K562 (cell line): ENCODE results near the gene SUPT3H. TPM values are rescaled to one million over a fixed set of nuclear protein-coding genes. Genes with fewer than 3 reads are reported as not detected.

ENCODE experiments used
- ATAC-seq: fragments of 200-7000 bp; cut with Tn5 transposase; 3 replicates; pipeline ENCODE4 v1.9.1; 2020; ENCODE audit warnings: moderate library complexity
- BruUV-seq: library from RNA; stranded (reverse); fragments of 400-500 nt; replicated peaks from 2 replicates; lab custom pipeline; 2021; lab: Mats Ljungman, UMichigan
- CTCF ChIA-PET: fragments of 300-600 bp; formaldehyde crosslinking; extraction: SDS; loops from one replicate; lab custom pipeline; 2021; ENCODE audit warnings: low intra/inter-chr PET ratio; lab: Yijun Ruan, JAX
- POLR2A ChIA-PET: fragments of 300-600, 350-650 bp; sonication (Branson Sonifier 250); formaldehyde crosslinking; extraction: SDS; loops from one replicate; lab custom pipeline; 2021; ENCODE audit warnings: antibody characterized with exemption, inconsistent platforms; lab: Yijun Ruan, JAX
- DNase-seq, 4 experiments: peaks; one replicate each; pipeline versions ENCODE4 v3.0.0 to v3.0.0-alpha.2; 2011 to 2018; ENCODE audit warnings: low spot score in 3 of 4, mixed read lengths in 3 of 4; ENCODE audit errors: extremely low read depth in 1 of 4
- FAIRE-seq: peaks from 2 replicates; lab custom pipeline; 2011; peaks lifted over from hg19 to GRCh38; lab: Jason Lieb, UNC
- H2AFZ ChIP-seq: 2 replicates; pipeline ENCODE4 v1.6.0; 2011; ENCODE audit warnings: low read depth, low read length, control low read depth, inconsistent platforms
- H3K27ac ChIP-seq: fragments of 200-600 bp; 3 replicates; pipeline ENCODE4 v1.8.0; 2011; ENCODE audit warnings: low read depth, mild to moderate bottlenecking, control low read depth, inconsistent platforms, low read length, moderate library complexity, mixed read lengths; ENCODE audit errors: extremely low read depth
- H3K27me3 ChIP-seq, 2 experiments: fragments of 300-600 bp in 1 of 2; 2 replicates in 1 of 2; 3 replicates in 1 of 2; pipeline versions ENCODE4 v1.6.0 to v1.8.0; 2011; ENCODE audit warnings: inconsistent platforms in 2 of 2, low read length in 2 of 2, mild to moderate bottlenecking in 1 of 2, mixed read lengths in 1 of 2, moderate library complexity in 1 of 2; ENCODE audit not compliant: control insufficient read depth in 2 of 2, insufficient read depth in 2 of 2
- H3K36me3 ChIP-seq: fragments of 300-600 bp; 3 replicates; pipeline ENCODE4 v1.8.0; 2011; ENCODE audit warnings: mild to moderate bottlenecking, low read length, inconsistent platforms; ENCODE audit not compliant: control insufficient read depth, insufficient read depth
- H3K4me1 ChIP-seq, 2 experiments: fragments of 200-600 bp in 1 of 2; replicated peaks in 1 of 2; 2 replicates in 1 of 2; 3 replicates in 1 of 2; pipeline versions ENCODE4 v1.5.1 to v1.8.0; 2011; ENCODE audit warnings: inconsistent platforms in 2 of 2, low read length in 2 of 2, mild to moderate bottlenecking in 1 of 2, mixed read lengths in 1 of 2, moderate library complexity in 1 of 2; ENCODE audit not compliant: control insufficient read depth in 2 of 2, insufficient read depth in 2 of 2
- H3K4me2 ChIP-seq: 2 replicates; pipeline ENCODE4 v1.6.1; 2011; ENCODE audit warnings: low read length, control low read depth, inconsistent platforms, mixed read lengths; ENCODE audit not compliant: insufficient read depth
- H3K4me3 ChIP-seq: fragments of 200-600 bp; sonication (generic), shearing (Covaris generic); 2 replicates; pipeline ENCODE4 v1.5.1; 2016; ENCODE audit warnings: control low read depth, inconsistent platforms
- H3K79me2 ChIP-seq: fragments of 200-600 bp; 3 replicates; pipeline ENCODE4 v1.8.0; 2011; ENCODE audit warnings: low read length, inconsistent platforms; ENCODE audit not compliant: control insufficient read depth, insufficient read depth
- H3K9ac ChIP-seq, 2 experiments: 2 replicates each; pipeline versions ENCODE4 v1.6.0 to v1.6.1; 2011; ENCODE audit warnings: low read depth in 2 of 2, low read length in 2 of 2, control low read depth in 1 of 2, inconsistent platforms in 1 of 2, mild to moderate bottlenecking in 1 of 2, mixed read lengths in 1 of 2; ENCODE audit not compliant: insufficient read depth in 1 of 2
- H3K9me1 ChIP-seq: one replicate; pipeline ENCODE4 v1.6.0; 2011; ENCODE audit warnings: inconsistent platforms, mild to moderate bottlenecking, low read length, moderate library complexity; ENCODE audit not compliant: control insufficient read depth, insufficient read depth
- H3K9me3 ChIP-seq: replicated peaks from 2 replicates; pipeline ENCODE4 v1.5.1; 2011; ENCODE audit warnings: low read depth, low read length, inconsistent platforms; ENCODE audit not compliant: control insufficient read depth, insufficient read depth
- H4K20me1 ChIP-seq: replicated peaks from 2 replicates; pipeline ENCODE4 v1.6.1; 2011; ENCODE audit warnings: low read length, inconsistent platforms, mixed read lengths; ENCODE audit not compliant: control insufficient read depth, insufficient read depth
- BCOR ChIP-seq: fragments of 450-650 bp; IDR thresholded peaks from 2 replicates; pipeline ENCODE4 v1.6.1; 2016
- BRD9 ChIP-seq: fragments of 450-650 bp; IDR thresholded peaks from 2 replicates; pipeline ENCODE4 v1.6.1; 2018; ENCODE audit warnings: low read depth; ENCODE audit not compliant: partially characterized antibody
- ETS2 ChIP-seq: IDR thresholded peaks from 2 replicates; pipeline ENCODE4 v1.6.1; 2016; ENCODE audit warnings: borderline replicate concordance, missing genetic modification characterization, mild to moderate bottlenecking, moderate library complexity, missing compliant biosample characterization; ENCODE audit not compliant: poor library complexity, severe bottlenecking
- LARP7 ChIP-seq: fragments of 450-650 bp; IDR thresholded peaks from 2 replicates; pipeline ENCODE4 v1.6.1; 2016
- MTF1 ChIP-seq: fragments of 250-450 bp; sonication (Bioruptor Pico); IDR thresholded peaks from 2 replicates; pipeline ENCODE4 v1.9.0; 2021; ENCODE audit warnings: moderate library complexity, mild to moderate bottlenecking, inconsistent platforms, borderline replicate concordance
- NUFIP1 ChIP-seq: fragments of 450-650 bp; IDR thresholded peaks from 2 replicates; pipeline ENCODE4 v1.6.1; 2018; ENCODE audit not compliant: partially characterized antibody
- SOX6 ChIP-seq: fragments of 450-650 bp; IDR thresholded peaks from 2 replicates; pipeline ENCODE4 v1.6.1; 2014; ENCODE audit warnings: mild to moderate bottlenecking
- ZNF12 ChIP-seq: sonication (generic); formaldehyde crosslinking; IDR thresholded peaks from 2 replicates; pipeline ENCODE4 v1.4.0; 2020; ENCODE audit warnings: mild to moderate bottlenecking, missing genetic modification reagents
- ZNF41 ChIP-seq: fragments of 250-450 bp; sonication (Bioruptor Pico); conservative IDR thresholded peaks from 2 replicates; pipeline ENCODE4 v1.4.0; 2020; ENCODE audit warnings: mild to moderate bottlenecking
- WGBS: fragments of 100-300 bp; shearing (Covaris generic); methylation state at CpG from one replicate; pipeline ENCODE4 v1.1.6; 2016; ENCODE audit warnings: low coverage, mixed read lengths; ENCODE audit not compliant: insufficient coverage; ENCODE audit errors: missing lambda C conversion rate; 5-methylcytosine and 5-hydroxymethylcytosine counted together
- in situ Hi-C: fragments of 300-500 bp; cut with MboI; formaldehyde crosslinking; loops from 4 replicates; pipeline ENCODE4 v1.15.0; 2018; ENCODE audit warnings: inconsistent platforms, mixed read lengths
- intact Hi-C: fragments of 100-400 bp; cut with micrococcal nuclease; formaldehyde crosslinking; loops from 2 replicates; pipeline ENCODE4 v1.14.2; 2022
- polyA plus RNA-seq, 8 experiments: library from polyadenylated mRNA; depleted of rRNA in 4 of 8; stranded (reverse) in 5 of 8; unstranded in 3 of 8; fragments of >200 nt; fragmentation: Nextera tagmentation in 2 of 8; fragmentation: Illumina TruSeq in 1 of 8; extraction: Ambion mirVana in 2 of 8; extraction: Trizol in 1 of 8; gene quantifications; 2 replicates each; pipeline versions ENCODE4 v1.2.1 to v1.2.3, GENCODE V29; 2011 to 2014; ENCODE audit warnings: inconsistent platforms in 1 of 8, missing spikeins in 1 of 8
- total RNA-seq, 7 experiments: library from RNA; depleted of rRNA in 6 of 7; stranded (reverse); fragments of >200 nt in 6 of 7; fragmentation: Illumina TruSeq in 2 of 7; extraction: Trizol in 2 of 7; gene quantifications; 2 replicates each; pipeline versions ENCODE4 v1.2.1 to v1.2.3, GENCODE V29; 2011 to 2021; ENCODE audit warnings: low replicate concordance in 1 of 7
- TF ChIP-seq, protein P1 (sequence below): fragments of 450-650 bp; formaldehyde crosslinking; conservative IDR thresholded peaks from 2 replicates; pipeline ENCODE4 v1.4.0; 2022; ENCODE audit warnings: mild to moderate bottlenecking, missing genetic modification characterization
- TF ChIP-seq, protein P2 (sequence below): fragments of 450-650 bp; conservative IDR thresholded peaks from 2 replicates; pipeline ENCODE4 v1.6.1; 2016; ENCODE audit warnings: missing genetic modification characterization, low read depth, mild to moderate bottlenecking, control low read depth, missing compliant biosample characterization
- TF ChIP-seq, protein P3 (sequence below), 2 experiments: fragments of 450-650 bp in 1 of 2; sonication (generic) in 1 of 2; formaldehyde crosslinking in 1 of 2; IDR thresholded peaks in 1 of 2; conservative IDR thresholded peaks in 1 of 2; 2 replicates each; pipeline versions ENCODE4 v1.6.1 to v1.8.1; 2016 to 2023; ENCODE audit warnings: mild to moderate bottlenecking in 2 of 2, moderate library complexity in 2 of 2, inconsistent platforms in 1 of 2, missing genetic modification reagents in 1 of 2
- TF ChIP-seq, protein P4 (sequence below): fragments of 150-350 bp; conservative IDR thresholded peaks from 2 replicates; pipeline ENCODE4 v1.6.1; 2014; ENCODE audit warnings: low read length
- TF ChIP-seq, protein P5 (sequence below): sonication (generic); formaldehyde crosslinking; IDR thresholded peaks from 2 replicates; pipeline ENCODE4 v1.8.0; 2023; ENCODE audit warnings: mild to moderate bottlenecking, missing genetic modification reagents

Gene SUPT3H
- total and polyA plus RNA-seq, 9 of the 15 experiments (the other 6 are each of a cell fraction or from before 2014, with no cell fraction given) = 7.2 to 16.3 (median 11.9) TPM

DNA sequence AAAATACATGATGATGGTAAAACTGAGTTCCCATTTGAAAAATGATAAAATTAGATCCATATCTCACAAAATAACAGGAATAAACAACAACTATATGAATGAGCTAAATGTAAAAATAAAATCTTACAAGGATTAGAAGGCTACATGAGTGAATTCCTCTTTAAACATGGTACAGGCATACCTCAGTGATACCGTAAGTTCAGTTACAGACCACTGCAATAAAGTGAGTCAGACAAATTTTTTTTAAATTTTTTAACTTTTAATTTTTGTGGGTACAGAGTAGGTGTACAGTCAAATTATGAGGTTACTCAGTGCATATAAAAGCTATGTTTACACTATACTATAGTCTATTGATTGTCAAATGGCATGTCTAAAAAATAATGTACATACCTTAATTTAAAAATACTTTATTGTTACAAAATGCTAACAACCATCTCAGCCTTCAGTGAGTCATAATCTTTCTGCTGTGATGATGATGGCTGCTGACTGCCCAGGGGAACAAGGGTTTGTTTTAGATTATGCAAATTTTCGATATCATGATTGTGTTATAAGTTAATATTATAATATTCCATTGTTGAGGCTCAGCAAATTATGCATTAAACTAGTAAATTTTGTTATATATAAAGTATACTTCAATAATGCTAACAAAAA, 272.4 kb downstream of the SUPT3H start:
- no peaks in the 10 kb centered on the region for H3K27me3 ChIP-seq
- no peaks in the 10 kb centered on the region for H3K4me1 ChIP-seq
- no peaks in the 10 kb centered on the region for H4K20me1 ChIP-seq
- H3K4me3 ChIP-seq = no peak overlapping the region
- H3K27ac ChIP-seq = no peak overlapping the region
- no peaks in the 10 kb centered on the region for H3K9me3 ChIP-seq
- H3K9ac ChIP-seq = no peak overlapping the region
- DNase-seq (no peak), FAIRE-seq (no peak), ATAC-seq (no peak)
- H3K4me2 ChIP-seq = no peak overlapping the region
- ChIA-PET CTCF (no interaction called here), POLR2A (interaction anchor here (0.6 kb wide), 1 partner anchor 11 kb away, joined by 4 read pairs; no protein-coding TSS in a partner anchor)
- intact Hi-C loops (no loop called here), in situ Hi-C loops (no loop called here)
- H3K79me2 ChIP-seq = no peaks in the 10 kb centered on the region
- no peaks in the 10 kb centered on the region for H3K9me1 ChIP-seq
- no TSS peak for BruUV-seq
- H3K36me3 ChIP-seq = no peaks in the 10 kb centered on the region
- 57% methylated on average over 2 of the region's 2 CpGs for WGBS
- no peak overlapping the region for H2AFZ ChIP-seq
- no peak for TF ChIP-seq ETS2 (tag)
- TF ChIP-seq, protein P1, sequence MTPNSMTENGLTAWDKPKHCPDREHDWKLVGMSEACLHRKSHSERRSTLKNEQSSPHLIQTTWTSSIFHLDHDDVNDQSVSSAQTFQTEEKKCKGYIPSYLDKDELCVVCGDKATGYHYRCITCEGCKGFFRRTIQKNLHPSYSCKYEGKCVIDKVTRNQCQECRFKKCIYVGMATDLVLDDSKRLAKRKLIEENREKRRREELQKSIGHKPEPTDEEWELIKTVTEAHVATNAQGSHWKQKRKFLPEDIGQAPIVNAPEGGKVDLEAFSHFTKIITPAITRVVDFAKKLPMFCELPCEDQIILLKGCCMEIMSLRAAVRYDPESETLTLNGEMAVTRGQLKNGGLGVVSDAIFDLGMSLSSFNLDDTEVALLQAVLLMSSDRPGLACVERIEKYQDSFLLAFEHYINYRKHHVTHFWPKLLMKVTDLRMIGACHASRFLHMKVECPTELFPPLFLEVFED = no peak
- TF ChIP-seq, protein P2, sequence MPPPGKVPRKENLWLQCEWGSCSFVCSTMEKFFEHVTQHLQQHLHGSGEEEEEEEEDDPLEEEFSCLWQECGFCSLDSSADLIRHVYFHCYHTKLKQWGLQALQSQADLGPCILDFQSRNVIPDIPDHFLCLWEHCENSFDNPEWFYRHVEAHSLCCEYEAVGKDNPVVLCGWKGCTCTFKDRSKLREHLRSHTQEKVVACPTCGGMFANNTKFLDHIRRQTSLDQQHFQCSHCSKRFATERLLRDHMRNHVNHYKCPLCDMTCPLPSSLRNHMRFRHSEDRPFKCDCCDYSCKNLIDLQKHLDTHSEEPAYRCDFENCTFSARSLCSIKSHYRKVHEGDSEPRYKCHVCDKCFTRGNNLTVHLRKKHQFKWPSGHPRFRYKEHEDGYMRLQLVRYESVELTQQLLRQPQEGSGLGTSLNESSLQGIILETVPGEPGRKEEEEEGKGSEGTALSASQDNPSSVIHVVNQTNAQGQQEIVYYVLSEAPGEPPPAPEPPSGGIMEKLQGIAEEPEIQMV (tag) = no peak
- TF ChIP-seq NUFIP1 = no peak
- no peak for TF ChIP-seq BRD9
- TF ChIP-seq, protein P3, sequence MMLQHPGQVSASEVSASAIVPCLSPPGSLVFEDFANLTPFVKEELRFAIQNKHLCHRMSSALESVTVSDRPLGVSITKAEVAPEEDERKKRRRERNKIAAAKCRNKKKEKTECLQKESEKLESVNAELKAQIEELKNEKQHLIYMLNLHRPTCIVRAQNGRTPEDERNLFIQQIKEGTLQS (IDR thresholded peaks at IDR 0.05) = no peak
- TF ChIP-seq, protein P3 (CRISPR knock-in tag; conservative IDR thresholded peaks at IDR 0.05) = no peak
- TF ChIP-seq BCOR = no peak
- TF ChIP-seq, protein P4, sequence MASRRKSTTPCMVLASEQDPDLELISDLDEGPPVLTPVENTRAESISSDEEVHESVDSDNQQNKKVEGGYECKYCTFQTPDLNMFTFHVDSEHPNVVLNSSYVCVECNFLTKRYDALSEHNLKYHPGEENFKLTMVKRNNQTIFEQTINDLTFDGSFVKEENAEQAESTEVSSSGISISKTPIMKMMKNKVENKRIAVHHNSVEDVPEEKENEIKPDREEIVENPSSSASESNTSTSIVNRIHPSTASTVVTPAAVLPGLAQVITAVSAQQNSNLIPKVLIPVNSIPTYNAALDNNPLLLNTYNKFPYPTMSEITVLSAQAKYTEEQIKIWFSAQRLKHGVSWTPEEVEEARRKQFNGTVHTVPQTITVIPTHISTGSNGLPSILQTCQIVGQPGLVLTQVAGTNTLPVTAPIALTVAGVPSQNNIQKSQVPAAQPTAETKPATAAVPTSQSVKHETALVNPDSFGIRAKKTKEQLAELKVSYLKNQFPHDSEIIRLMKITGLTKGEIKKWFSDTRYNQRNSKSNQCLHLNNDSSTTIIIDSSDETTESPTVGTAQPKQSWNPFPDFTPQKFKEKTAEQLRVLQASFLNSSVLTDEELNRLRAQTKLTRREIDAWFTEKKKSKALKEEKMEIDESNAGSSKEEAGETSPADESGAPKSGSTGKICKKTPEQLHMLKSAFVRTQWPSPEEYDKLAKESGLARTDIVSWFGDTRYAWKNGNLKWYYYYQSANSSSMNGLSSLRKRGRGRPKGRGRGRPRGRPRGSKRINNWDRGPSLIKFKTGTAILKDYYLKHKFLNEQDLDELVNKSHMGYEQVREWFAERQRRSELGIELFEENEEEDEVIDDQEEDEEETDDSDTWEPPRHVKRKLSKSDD = no peak
- TF ChIP-seq MTF1 (CRISPR knock-in tag) = no peak
- no peak for TF ChIP-seq ZNF41 (CRISPR knock-in tag)
- no peak for TF ChIP-seq SOX6
- TF ChIP-seq LARP7 = no peak
- TF ChIP-seq, protein P5, sequence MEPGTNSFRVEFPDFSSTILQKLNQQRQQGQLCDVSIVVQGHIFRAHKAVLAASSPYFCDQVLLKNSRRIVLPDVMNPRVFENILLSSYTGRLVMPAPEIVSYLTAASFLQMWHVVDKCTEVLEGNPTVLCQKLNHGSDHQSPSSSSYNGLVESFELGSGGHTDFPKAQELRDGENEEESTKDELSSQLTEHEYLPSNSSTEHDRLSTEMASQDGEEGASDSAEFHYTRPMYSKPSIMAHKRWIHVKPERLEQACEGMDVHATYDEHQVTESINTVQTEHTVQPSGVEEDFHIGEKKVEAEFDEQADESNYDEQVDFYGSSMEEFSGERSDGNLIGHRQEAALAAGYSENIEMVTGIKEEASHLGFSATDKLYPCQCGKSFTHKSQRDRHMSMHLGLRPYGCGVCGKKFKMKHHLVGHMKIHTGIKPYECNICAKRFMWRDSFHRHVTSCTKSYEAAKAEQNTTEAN (CRISPR knock-in tag) = no peak
- no peak for TF ChIP-seq ZNF12 (CRISPR knock-in tag)
